ENCODE measurements around the gene CADPS2. TPM values are rescaled to one million over a fixed set of nuclear protein-coding genes. Genes with fewer than 3 reads are reported as not detected.

Gene CADPS2
- total and polyA plus RNA-seq, 2 of the 8 experiments (the other 6 are each of a cell fraction or from before 2014, with no cell fraction given), result 8.9 to 22.3 TPM

- H4K8ac ChIP-seq (ENCODE audit: extremely low read depth, insufficient read depth, low read length), result no peak overlapping the region
- ChIA-PET CTCF (ENCODE audit: partially characterized antibody) (interaction anchor here (1.6 kb wide), 1 partner anchor 10 kb away, joined by 5 read pairs; no protein-coding TSS in a partner anchor), POLR2A (ENCODE audit: partially characterized antibody) (no interaction called here)
- H2BK5ac ChIP-seq (ENCODE audit: low read depth, low read length), result no peak overlapping the region
- H3K18ac ChIP-seq (ENCODE audit: extremely low read depth, low read length), result no peak overlapping the region
- no peak overlapping the region for H3K27ac ChIP-seq (ENCODE audit: low read depth, low read length)
- peaks cover 0 to 9% (median 2%) of the 10 kb centered on the region in 4 experiments; a peak in 2 of 7 replicates for H3K4me1 ChIP-seq (replicated peaks in 1 of 4; ENCODE audit: control insufficient read depth in 3 of 4, insufficient read depth in 4 of 4, low read length in 3 of 4)
- no peak overlapping the region for H3K23ac ChIP-seq (ENCODE audit: insufficient read length)
- H3K14ac ChIP-seq (ENCODE audit: insufficient read length), result no peak overlapping the region
- no peak overlapping the region for H2BK120ac ChIP-seq (replicated peaks; ENCODE audit: low read depth, low read length)
- no peaks in the 10 kb centered on the region for H3K9me3 ChIP-seq (ENCODE audit: insufficient read depth in 2 of 2, low read depth in 1 of 2, low read length in 1 of 2)
- no peak overlapping the region for H3K4me2 ChIP-seq (ENCODE audit: insufficient read depth in 1 of 2, low read depth in 2 of 2, low read length in 2 of 2)
- no peak overlapping the region for H2BK20ac ChIP-seq (ENCODE audit: low read length)
- DNase-seq (ENCODE audit: low read depth in 1 of 2, low spot score in 2 of 2), result no peak
- no peak overlapping the region for H2BK12ac ChIP-seq (ENCODE audit: low read depth, low read length)
- H3K23me2 ChIP-seq (ENCODE audit: low read depth, low read length), result no peaks in the 10 kb centered on the region
- no peak overlapping the region for H2BK15ac ChIP-seq (ENCODE audit: low read length)
- no peak overlapping the region for H2AK5ac ChIP-seq (ENCODE audit: low read depth, low read length)
- WGBS, 2 experiments (ENCODE audit: extremely low coverage in 1 of 2, insufficient coverage in 1 of 2, insufficient read length in 1 of 2, insufficient replicate concordance in 2 of 2, low coverage in 1 of 2, low lambda C conversion rate in 2 of 2, missing lambda C conversion rate in 1 of 2), result 92% methylated on average over 3 of the region's 3 CpGs; no CpG with 5 or more reads in 1 of the 2 experiments
- H3K79me2 ChIP-seq (ENCODE audit: control insufficient read depth in 1 of 2, insufficient read depth in 2 of 2, low read length in 2 of 2), result no peaks in the 10 kb centered on the region
- no peak overlapping the region for H3K4me3 ChIP-seq (ENCODE audit: extremely low read depth in 1 of 4, insufficient read depth in 2 of 4, low read depth in 3 of 4, low read length in 4 of 4)
- H2AFZ ChIP-seq (ENCODE audit: low read length), result no peak overlapping the region
- no peaks in the 10 kb centered on the region for H4K20me1 ChIP-seq (replicated peaks in 1 of 2; ENCODE audit: control insufficient read depth in 1 of 2, insufficient read depth in 2 of 2, low read length in 2 of 2)
- no peaks in the 10 kb centered on the region for H3K36me3 ChIP-seq (ENCODE audit: control insufficient read depth in 2 of 4, insufficient read depth in 4 of 4, low read length in 3 of 4)
- no peak overlapping the region for H3K4ac ChIP-seq (replicated peaks; ENCODE audit: insufficient read length, low read depth, low read length)
- no peak overlapping the region for H3K9ac ChIP-seq (replicated peaks in 1 of 4; ENCODE audit: extremely low read depth in 1 of 4, low read depth in 3 of 4, low read length in 3 of 4)
- no peaks in the 10 kb centered on the region for H3K27me3 ChIP-seq (replicated peaks in 1 of 4; ENCODE audit: control insufficient read depth in 3 of 4, extremely low read depth in 1 of 4, insufficient read depth in 3 of 4, low read length in 3 of 4)
- H4K5ac ChIP-seq (ENCODE audit: insufficient read length, low read depth, low read length), result no peak overlapping the region
- no peak for TF ChIP-seq SIRT6 (IDR thresholded peaks at IDR 0.05; ENCODE audit: low read length)
- H3K56ac ChIP-seq (replicated peaks; ENCODE audit: insufficient read length, low read depth, low read length), result no peak overlapping the region
- H4K91ac ChIP-seq (replicated peaks; ENCODE audit: insufficient read length, low read length), result no peak overlapping the region
- no peaks in the 10 kb centered on the region; the same call in 1 of the 2 replicates for H3K79me1 ChIP-seq (ENCODE audit: low read depth, low read length)
- no peak for FAIRE-seq
Measured at GRCh38 chr7:122845286-122845685, 41.0 kb downstream of the CADPS2 start.

All from H1 (cell line).